HG03442 (cell line): ENCODE data around the gene SELENOI.

Experiments
- ATAC-seq: cut with Tn5 transposase; IDR thresholded peaks from one replicate; pipeline ENCODE4 v1.9.1; 2021; ENCODE audit warnings: mild to moderate bottlenecking, moderate library complexity; ENCODE audit not compliant: unreplicated experiment

SELENOI gene

GRCh38 chr2:26444236-26444635 is 98.3 kb downstream of the SELENOI start:
- ATAC-seq = no peak
